ENCODE data around the gene AMFR.

- TF ChIP-seq POLR2AphosphoS5 (IDR thresholded peaks at IDR 0.05) = no peak
- TF ChIP-seq, protein P1, sequence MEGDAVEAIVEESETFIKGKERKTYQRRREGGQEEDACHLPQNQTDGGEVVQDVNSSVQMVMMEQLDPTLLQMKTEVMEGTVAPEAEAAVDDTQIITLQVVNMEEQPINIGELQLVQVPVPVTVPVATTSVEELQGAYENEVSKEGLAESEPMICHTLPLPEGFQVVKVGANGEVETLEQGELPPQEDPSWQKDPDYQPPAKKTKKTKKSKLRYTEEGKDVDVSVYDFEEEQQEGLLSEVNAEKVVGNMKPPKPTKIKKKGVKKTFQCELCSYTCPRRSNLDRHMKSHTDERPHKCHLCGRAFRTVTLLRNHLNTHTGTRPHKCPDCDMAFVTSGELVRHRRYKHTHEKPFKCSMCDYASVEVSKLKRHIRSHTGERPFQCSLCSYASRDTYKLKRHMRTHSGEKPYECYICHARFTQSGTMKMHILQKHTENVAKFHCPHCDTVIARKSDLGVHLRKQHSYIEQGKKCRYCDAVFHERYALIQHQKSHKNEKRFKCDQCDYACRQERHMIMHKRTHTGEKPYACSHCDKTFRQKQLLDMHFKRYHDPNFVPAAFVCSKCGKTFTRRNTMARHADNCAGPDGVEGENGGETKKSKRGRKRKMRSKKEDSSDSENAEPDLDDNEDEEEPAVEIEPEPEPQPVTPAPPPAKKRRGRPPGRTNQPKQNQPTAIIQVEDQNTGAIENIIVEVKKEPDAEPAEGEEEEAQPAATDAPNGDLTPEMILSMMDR (IDR thresholded peaks at IDR 0.05) = no peak
Observed at GRCh38 chr16:56414366-56414765, 11.0 kb downstream of the AMFR start.

Measured in stomach (tissue), 4 donors.